Measurements from ENCODE around the gene NBEAL2.

NBEAL2 gene

DNA sequence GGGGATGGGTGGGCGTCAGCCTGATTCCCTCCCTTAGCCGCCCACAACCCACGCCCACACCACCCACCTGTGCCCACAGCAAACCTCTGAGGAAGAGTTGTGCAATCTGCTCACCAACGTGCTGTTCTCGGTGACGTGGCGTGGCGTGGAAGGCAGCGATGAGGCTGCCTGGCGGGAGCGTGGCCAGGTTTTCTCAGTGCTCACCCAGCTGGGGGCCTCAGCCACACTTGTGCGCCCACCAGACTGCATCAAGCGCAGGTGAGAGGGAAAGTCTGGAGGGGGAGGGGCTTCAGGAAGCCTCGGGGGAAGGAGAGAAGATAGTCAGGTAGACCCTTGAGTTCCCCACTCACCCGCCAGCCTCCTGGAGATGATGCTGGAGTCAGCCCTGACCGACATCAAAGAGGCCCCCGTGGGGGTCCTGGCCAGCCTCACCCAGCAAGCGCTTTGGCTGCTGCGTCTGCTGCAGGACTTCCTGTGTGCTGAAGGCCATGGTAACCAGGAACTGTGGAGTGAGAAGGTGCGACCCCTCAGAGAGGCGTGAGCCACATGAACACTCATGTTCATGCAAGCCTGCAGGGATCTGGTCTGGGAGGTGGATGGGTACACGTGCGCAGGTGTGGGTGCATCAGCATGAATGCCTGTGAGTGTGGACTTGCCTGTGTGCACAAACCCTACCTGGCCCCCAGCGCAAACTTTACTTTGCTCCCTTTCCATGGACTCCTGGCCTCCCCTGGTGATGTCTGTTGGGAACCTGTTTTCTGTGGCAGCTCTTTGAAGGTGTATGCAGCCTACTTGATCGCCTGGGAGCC is 21.7 kb downstream of the NBEAL2 start:
- no peak for DNase-seq

DNA sequence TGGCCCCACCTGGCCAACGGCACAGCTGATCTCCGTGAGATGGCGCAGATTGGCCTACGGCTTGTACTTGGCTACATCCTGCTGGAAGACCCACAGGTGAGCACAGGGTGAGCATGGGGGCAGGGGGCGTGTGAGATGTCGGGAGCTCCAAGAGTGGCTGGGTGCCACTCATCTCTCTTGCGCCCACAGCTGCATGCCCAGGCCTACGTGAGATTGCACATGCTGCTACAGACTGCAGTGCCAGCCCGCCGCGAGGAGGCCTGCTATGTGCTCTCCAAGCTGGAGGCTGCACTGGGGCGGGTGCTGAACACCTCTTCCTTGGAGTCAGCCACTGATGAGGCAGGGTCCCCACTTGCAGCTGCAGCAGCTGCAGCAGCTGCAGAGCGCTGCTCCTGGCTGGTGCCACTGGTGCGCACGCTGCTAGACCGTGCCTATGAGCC is 22.3 kb downstream of the NBEAL2 start:
- DNase-seq: no peak

DNA sequence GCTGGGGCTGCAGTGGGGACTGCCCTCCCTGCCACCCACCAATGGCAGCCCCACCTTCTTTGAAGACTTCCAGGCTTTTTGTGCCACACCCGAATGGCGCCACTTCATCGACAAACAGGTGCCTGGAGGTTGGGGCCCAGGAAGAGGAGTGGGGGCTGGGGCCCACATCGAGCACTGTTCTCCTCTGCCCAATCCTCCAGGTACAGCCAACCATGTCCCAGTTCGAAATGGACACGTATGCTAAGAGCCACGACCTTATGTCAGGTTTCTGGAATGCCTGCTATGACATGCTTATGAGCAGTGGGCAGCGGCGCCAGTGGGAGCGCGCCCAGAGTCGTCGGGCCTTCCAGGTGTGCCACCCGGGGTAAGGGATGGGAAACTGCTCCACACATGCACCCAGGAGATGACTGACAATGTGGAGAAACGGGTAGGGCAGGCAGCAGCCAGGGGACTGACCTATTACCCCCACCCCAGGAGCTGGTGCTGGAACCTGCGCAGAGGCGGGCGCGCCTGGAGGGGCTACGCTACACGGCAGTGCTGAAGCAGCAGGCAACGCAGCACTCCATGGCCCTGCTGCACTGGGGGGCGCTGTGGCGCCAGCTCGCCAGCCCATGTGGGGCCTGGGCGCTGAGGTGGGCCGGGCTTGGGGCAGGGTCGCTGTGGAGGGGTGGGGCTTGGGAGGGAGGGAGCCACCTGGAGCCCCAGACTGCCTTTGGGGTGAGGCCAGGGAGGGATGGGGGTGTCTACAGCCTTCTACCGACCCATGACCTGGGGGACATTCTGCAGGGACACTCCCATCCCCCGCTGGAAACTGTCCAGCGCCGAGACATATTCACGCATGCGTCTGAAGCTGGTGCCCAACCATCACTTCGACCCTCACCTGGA is 22.9 kb downstream of the NBEAL2 start:
- DNase-seq: no peak

DNA sequence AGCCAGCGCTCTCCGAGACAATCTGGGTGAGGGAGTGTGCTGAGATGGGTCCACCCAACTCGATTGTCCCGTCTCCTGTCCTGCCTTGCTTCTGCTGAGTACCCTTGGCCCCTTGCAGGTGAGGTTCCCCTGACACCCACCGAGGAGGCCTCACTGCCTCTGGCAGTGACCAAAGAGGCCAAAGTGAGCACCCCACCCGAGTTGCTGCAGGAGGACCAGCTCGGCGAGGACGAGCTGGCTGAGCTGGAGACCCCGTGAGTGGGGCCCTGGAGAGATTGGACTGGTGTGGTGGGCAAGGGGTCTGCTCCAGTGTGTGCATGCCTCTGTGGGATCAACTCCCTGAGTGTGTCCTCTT is 23.6 kb downstream of the NBEAL2 start:
- no peak for DNase-seq

DNA sequence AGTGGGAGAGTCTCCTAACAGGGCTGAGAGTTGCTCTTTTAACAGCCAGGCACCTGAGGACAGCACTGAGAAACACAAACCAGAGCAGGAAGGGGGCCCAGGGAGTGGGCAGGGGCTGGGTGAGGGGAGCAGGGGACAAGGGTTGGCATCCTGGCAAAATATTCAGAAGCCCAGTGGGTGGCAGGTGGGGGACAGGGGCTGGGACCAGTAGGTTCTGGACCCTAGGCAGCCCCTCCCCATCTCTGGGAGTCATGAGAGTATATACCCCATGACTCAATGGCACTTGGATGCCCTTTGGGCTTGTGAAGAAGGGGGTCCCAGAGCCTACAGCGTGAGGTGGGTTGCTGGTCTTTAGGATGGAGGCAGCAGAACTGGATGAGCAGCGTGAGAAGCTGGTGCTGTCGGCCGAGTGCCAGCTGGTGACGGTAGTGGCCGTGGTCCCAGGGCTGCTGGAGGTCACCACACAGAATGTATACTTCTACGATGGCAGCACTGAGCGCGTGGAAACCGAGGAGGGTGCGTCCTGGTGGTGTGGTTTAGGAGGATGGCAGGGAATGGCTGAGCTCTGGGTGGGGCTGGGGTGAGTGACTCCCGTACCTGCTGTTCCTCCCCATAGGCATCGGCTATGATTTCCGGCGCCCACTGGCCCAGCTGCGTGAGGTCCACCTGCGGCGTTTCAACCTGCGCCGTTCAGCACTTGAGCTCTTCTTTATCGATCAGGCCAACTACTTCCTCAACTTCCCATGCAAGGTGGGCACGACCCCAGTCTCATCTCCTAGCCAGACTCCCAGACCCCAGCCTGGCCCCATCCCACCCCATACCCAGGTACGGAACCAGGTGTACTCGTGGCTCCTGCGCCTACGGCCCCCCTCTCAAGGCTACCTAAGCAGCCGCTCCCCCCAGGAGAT is 24.2 kb downstream of the NBEAL2 start:
- no peak for DNase-seq

DNA sequence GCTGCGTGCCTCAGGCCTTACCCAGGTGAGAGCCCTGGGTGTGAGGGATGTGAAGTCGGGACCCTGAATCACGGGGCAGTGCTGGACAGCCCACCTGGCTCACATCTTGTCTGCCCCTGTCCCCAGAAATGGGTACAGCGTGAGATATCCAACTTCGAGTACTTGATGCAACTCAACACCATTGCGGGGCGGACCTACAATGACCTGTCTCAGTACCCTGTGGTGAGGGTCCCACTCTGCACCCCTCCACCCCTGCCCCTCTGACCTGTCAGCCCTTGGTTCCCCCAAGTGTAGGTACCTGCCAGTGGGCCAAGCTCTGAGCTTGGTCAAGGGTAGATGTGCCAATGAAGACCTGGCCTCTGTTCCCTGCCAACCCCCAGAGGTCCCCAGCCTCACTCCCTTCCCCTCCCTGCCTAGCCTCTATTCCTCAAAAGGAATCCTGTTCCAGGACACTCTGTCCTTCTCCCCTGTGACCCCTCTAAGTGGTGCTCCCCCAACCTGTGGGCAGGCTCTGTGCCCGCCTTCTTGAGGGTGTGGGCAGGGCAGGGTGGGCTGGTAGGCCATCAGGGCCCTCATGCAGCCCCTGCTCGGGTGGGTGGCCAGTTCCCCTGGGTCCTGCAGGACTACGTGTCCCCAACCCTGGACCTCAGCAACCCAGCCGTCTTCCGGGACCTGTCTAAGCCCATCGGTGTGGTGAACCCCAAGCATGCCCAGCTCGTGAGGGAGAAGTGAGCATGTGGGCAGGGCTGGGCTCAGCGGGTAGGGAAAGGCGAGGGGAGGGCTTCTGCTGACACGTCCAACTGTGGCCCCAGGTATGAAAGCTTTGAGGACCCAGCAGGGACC is 25.1 kb downstream of the NBEAL2 start:
- no peak for DNase-seq

DNA sequence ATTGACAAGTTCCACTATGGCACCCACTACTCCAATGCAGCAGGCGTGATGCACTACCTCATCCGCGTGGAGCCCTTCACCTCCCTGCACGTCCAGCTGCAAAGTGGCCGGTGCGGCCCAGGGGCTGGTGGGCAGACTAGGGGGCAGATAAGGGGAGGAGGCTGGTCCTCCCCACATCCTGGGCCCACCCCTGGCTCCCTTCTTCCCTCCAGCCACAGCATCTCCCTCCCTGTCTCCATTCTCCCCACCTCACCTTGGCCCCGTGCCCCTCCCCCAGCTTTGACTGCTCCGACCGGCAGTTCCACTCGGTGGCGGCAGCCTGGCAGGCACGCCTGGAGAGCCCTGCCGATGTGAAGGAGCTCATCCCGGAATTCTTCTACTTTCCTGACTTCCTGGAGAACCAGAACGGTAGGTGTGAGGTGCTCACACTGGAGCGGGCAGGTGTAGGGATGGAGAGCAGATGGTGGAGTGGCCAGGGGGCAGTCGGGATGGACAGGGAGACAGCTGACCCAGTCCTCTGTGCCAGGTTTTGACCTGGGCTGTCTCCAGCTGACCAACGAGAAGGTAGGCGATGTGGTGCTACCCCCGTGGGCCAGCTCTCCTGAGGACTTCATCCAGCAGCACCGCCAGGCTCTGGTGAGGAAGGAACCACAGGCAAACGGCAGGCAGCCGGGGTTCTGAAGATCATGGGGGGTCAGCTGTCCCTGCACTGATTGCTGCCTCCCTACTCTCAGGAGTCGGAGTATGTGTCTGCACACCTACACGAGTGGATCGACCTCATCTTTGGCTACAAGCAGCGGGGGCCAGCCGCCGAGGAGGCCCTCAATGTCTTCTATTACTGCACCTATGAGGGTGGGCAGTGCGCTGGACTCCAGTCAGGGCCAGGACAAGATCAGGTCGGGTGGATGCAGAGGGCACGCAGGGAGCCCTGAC is 26.0 kb downstream of the NBEAL2 start:
- peak; percentile 20 for DNase-seq

DNA sequence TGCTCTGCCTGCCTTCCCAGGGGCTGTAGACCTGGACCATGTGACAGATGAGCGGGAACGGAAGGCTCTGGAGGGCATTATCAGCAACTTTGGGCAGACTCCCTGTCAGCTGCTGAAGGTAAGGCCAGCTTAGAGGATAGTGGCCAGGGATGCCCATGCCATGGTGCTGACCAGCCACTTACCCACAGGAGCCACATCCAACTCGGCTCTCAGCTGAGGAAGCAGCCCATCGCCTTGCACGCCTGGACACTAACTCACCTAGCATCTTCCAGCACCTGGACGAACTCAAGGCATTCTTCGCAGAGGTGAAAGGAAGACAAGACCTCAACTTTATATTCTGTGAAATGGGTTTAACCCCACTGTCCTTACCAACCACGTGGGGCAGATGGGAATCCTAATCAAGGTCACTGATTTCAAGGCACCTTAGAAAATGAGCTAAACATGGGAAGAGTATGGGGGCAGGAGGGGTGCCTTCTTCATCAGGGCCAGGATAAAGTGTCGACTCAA is 26.7 kb downstream of the NBEAL2 start:
- no peak for DNase-seq

DNA sequence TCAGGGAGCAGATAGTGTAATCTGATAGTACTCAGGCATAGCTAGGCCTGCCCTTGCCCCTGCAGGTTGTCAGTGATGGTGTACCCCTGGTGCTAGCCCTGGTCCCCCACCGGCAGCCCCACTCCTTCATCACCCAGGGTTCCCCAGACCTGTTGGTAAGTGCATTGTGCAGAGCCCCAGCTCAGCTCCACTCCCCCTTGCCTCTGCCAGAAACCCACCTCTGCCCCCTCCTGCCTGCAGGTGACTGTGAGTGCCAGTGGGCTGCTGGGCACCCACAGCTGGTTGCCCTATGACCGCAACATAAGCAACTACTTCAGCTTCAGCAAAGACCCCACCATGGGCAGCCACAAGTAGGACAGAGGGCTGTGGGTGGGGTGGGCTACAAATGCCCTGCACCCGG is 27.5 kb downstream of the NBEAL2 start:
- DNase-seq: peak; percentile 17

DNA sequence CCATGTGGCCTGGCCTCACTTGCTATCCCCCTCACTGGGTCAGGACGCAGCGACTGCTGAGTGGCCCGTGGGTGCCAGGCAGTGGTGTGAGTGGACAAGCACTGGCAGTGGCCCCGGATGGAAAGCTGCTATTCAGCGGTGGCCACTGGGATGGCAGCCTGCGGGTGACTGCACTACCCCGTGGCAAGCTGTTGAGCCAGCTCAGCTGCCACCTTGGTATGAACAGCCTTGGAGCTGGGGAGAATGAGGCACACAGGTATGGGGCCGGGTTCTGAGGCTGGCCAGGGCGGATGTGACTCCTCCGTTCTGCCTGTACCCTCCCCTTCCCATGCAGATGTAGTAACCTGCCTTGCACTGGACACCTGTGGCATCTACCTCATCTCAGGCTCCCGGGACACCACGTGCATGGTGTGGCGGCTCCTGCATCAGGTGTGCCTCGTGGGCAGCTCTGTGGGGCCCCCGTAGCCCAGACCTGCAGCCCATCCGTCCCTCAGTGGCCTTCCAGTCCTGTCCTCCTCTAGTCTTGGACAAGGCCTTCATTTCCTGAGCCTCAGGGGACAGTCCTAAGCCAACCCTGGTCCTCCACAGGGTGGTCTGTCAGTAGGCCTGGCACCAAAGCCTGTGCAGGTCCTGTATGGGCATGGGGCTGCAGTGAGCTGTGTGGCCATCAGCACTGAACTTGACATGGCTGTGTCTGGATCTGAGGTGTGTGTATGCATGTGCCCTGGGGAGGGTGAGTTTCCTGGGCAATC is 28.2 kb downstream of the NBEAL2 start:
- DNase-seq: peak; percentile 24

DNA sequence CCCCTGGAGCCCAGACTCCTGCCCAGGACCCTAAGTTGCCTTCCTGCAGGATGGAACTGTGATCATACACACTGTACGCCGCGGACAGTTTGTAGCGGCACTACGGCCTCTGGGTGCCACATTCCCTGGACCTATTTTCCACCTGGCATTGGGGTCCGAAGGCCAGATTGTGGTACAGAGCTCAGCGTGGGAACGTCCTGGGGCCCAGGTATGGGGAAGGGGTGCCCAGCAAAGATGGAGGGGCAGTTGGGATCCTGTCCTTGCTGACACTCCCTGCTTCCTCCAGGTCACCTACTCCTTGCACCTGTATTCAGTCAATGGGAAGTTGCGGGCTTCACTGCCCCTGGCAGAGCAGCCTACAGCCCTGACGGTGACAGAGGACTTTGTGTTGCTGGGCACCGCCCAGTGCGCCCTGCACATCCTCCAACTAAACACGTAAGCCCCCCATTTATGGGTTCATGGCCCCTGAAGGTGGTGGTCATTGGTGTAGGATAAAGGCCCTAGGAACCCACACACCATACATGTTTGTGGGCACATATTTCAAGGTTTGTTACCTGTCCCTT is 28.8 kb downstream of the NBEAL2 start:
- DNase-seq: no peak

DNA sequence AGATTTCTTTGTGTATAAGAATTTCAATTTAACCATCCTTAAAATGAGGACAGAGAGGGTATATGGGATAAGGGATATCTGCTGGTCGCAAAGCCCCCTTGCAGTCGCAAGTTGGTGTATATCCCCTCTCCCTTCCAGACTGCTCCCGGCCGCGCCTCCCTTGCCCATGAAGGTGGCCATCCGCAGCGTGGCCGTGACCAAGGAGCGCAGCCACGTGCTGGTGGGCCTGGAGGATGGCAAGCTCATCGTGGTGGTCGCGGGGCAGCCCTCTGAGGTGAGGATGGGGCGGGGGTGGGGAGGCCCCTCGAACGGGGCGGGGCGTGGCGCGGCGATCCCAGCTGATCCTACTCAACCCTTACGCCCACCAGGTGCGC is 29.4 kb downstream of the NBEAL2 start:
- no peak for DNase-seq

DNA sequence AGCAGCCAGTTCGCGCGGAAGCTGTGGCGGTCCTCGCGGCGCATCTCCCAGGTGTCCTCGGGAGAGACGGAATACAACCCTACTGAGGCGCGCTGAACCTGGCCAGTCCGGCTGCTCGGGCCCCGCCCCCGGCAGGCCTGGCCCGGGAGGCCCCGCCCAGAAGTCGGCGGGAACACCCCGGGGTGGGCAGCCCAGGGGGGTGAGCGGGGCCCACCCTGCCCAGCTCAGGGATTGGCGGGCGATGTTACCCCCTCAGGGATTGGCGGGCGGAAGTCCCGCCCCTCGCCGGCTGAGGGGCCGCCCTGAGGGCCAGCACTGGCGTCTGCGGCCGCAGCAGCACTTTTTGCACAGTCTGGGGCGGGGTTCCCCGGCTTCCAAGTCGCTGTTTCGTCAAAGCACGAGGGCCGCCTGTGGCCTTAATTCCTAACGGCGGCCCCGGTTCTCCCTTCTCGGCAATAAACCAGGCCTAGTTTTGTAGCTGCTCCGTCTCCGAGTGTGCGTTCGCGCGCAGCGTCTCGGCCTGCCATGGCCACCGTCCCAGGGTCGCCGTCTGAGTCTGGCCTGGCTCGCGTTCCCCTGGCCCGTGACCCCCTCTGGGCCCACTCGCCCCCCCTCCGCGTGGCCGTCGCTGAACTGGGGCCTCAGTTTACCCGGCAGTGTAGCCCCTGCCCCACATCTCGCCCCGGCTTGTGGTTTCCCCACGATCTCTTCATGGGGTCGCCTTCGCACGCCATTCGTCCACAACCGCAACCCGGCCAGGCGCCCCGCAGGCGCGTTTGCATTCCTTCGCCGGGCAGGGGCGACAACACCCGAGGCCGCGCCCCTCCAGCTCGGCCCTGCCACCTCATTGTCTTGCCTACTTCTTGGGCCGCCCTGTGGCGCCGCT is 30.0 kb downstream of the NBEAL2 start:
- peak; percentile 96 for DNase-seq

DNA sequence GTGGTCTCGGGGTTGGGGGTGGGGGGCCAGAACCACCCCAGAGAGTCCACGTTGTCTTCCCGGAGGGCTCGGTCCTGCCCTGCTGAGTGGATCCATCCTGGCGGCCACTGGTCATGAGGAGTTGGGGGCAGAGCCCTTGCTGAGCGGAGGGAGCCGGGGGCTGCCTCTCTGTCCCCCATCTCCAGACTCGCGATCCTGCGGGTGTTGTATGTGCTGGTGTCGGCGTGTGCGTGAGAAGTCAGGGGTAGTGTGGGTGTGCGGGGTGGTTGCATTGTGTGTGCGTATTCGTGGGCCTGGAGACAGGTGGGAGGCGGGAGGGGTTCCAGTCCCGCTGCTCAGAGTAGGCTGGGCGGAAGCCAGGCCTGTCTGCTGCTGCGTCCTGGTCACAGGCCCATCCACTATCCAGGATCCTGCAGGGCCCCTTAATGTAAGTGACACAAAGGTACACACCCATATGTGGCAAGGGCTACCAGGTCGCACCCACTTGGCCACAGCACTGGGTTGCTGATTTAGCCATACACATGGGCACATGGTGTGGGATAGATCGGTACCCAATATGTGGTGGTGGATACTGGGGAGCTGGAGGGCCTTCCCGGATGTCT is 30.7 kb downstream of the NBEAL2 start:
- peak; percentile 58 for DNase-seq

DNA sequence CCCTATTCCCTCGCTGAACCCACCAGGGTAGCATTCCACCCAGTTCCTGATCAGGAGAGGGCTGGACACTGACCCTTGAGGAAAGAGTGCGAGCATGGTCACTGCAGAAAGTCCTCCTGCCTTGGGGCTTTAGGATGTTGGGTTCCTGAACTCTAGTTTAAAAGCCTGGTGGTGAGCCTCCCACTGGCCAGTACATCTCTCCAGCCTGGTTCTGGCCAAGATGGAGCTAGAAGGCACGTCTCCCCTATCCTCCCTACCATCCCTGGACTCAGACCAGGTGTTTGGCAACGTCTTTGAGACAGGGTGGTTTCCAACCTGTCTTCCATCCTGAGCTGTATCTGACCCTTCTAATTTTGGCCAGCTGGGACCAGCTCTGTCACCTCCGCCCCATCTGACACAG is 31.4 kb downstream of the NBEAL2 start:
- peak; percentile 11 for DNase-seq

DNA sequence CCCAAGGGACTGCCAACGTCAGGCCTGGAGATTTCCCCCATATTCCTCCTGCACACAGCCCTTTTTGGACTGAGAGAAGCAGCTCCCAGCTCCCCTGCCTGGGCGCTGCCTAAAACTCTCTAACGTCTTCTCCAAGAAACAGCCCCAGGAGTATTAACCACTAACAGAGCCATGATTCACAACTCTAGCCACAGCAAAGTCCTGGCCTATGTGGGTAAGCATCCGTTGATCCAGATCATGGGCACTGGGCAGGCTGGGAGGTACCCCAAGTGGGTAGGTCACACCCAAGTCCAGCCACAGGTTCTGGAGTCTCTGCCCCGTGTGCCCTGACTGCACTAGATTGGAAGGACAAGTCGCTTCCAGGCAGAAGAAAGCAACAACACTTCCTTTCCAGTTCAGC is 31.9 kb downstream of the NBEAL2 start:
- DNase-seq: peak; percentile 16

DNA sequence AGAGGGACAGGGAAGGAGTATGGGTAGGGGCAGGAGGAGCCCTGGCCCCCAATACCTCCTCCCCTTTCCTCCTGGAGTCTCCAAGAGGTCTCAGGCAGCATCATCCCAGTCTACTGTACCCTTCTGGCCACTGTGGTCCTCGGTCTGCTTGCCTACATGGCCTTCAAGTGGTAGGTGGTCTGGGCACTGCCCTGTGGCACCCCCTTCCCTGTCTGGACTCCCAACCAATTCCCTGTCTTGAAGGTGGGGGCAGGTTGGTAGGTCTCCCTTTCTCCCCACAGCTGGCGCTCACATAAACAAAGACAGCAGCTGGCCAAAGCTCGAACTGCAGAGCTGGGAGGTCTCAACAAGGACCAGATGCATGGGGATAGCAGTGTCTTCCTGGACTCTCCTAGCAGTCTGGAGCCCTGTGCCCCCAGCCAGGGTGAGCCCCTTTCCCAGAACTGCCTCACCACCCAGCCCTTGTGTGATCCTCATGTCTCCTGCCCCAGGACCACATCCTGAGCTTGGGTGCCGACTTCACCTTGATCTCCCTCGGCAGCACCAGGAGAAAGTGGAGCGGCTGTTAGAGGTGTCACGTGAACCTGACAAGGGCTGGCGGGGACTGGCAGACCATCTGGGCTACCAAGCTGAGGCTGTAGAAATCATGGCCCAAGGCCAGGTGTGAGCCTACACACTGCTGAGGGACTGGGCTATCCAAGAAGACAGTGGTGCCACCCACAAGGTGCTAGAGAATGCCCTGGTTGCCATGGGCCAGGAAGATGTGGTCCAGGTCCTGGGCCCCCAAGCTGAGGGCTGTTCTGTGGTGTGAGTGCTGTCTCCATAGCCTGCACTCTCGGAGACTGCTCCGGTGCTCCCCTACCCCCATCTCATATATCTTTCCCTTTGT is 33.1 kb downstream of the NBEAL2 start:
- DNase-seq: peak; percentile 10
